ENCODE data around the gene HTR3D.

DNA sequence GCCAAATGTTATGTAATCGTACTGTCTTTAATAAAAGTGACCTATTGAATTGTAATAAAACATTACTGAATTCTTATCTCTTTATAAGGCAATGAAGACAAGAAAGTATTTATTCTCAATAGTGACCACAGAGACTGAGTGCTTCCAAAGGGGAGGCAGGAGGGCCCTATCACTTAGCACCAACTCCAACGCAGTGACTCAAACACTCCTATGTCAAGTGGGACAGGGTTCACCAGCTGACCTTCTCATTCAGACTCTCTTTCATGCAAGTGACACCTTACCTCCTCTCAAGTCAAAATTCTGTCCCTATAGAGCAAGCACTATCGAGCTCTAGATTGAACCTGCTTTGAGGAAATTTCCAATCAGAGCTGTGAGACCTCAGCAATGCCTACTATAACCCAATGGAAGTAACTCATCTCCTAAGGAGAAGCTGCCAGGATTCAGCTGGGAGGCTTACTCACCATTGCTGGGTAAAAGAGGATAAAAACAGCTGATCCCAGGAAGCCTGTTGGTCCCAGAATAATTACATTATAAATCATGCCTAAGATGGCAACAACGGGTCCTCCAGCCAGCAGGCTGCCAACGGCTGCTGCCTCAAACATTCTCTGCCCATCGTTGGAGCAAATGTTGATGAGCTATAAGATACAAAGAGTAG is 49.4 kb upstream of the HTR3D start:
- TF ChIP-seq, protein P1, sequence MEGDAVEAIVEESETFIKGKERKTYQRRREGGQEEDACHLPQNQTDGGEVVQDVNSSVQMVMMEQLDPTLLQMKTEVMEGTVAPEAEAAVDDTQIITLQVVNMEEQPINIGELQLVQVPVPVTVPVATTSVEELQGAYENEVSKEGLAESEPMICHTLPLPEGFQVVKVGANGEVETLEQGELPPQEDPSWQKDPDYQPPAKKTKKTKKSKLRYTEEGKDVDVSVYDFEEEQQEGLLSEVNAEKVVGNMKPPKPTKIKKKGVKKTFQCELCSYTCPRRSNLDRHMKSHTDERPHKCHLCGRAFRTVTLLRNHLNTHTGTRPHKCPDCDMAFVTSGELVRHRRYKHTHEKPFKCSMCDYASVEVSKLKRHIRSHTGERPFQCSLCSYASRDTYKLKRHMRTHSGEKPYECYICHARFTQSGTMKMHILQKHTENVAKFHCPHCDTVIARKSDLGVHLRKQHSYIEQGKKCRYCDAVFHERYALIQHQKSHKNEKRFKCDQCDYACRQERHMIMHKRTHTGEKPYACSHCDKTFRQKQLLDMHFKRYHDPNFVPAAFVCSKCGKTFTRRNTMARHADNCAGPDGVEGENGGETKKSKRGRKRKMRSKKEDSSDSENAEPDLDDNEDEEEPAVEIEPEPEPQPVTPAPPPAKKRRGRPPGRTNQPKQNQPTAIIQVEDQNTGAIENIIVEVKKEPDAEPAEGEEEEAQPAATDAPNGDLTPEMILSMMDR (conservative IDR thresholded peaks at IDR 0.05; ENCODE audit: low read depth, low read length), result no peak
- no peak for TF ChIP-seq EZH2 (IDR thresholded peaks at IDR 0.05; ENCODE audit: borderline replicate concordance, low read depth, low read length, poor library complexity, severe bottlenecking)

Measured in A673 (cell line).